Measurements from ENCODE around the gene EYA3. TPM values are rescaled to one million over a fixed set of nuclear protein-coding genes. Genes with fewer than 3 reads are reported as not detected.

EYA3 gene
- total and polyA plus RNA-seq, 2 of the 4 experiments (the other 2 are of a cell fraction): 9.1 to 17.6 TPM

- Histone ChIP-seq H2AFZ (replicated peaks; ENCODE audit: low read length, poor library complexity) (peak overlapping the region; percentile 75), H2BK5ac (ENCODE audit: low read depth, low read length, poor library complexity, severe bottlenecking) (no peak overlapping the region), H2BK120ac (ENCODE audit: low read depth, low read length) (peak overlapping the region; percentile 29; the same call in 1 of the 2 replicates), H3K79me1 (ENCODE audit: low read depth in 1 of 2, low read length in 2 of 2) (no peaks in the 10 kb centered on the region), H3K4ac (ENCODE audit: low read depth, low read length) (peak overlapping the region; percentile 64; the same call in 1 of the 2 replicates), H2AK5ac (ENCODE audit: low read depth, low read length) (peak overlapping the region; percentile 53), H3K9me1 (ENCODE audit: insufficient read depth, low read length) (peaks cover 3% of the 10 kb centered on the region), H2AK9ac (replicated peaks; ENCODE audit: low read depth, low read length, poor library complexity) (no peak overlapping the region), H2BK15ac (ENCODE audit: low read depth, low read length) (peak overlapping the region; percentile 29; the same call in 1 of the 3 replicates), H3K56ac (ENCODE audit: extremely low read depth, insufficient read depth, low read length) (no peak overlapping the region), H3K14ac (replicated peaks; ENCODE audit: low read depth, low read length) (peak overlapping the region; percentile 76; the same call in 1 of the 2 replicates), H4K8ac (ENCODE audit: low read depth in 2 of 2, low read length in 2 of 2) (peak overlapping the region; percentile 31 to 71; a peak in 2 of 4 replicates), H4K91ac (ENCODE audit: insufficient read depth, low read depth, low read length) (no peak overlapping the region), H3K4me3 (ENCODE audit: insufficient read depth, low read depth, low read length) (no peak overlapping the region), H3K36me3 (ENCODE audit: control insufficient read depth, insufficient read depth, low read length) (no peaks in the 10 kb centered on the region), H4K20me1 (ENCODE audit: insufficient read depth, low read length) (no peaks in the 10 kb centered on the region), H3K27me3 (ENCODE audit: control insufficient read depth, insufficient read depth, low read length) (no peaks in the 10 kb centered on the region), H3K9ac (ENCODE audit: low read depth, low read length) (no peak overlapping the region), H3K9me3 (ENCODE audit: control insufficient read depth, insufficient read depth, low read length) (no peaks in the 10 kb centered on the region), H4K5ac (ENCODE audit: low read depth, low read length) (no peak overlapping the region), H3K4me2 (ENCODE audit: low read depth, low read length) (no peak overlapping the region), H3K27ac (ENCODE audit: insufficient read depth, low read length) (no peak overlapping the region), H3K4me1 (ENCODE audit: control insufficient read depth, insufficient read depth, low read length) (peaks cover 5% of the 10 kb centered on the region; the same call in 1 of the 2 replicates), H3K23ac (ENCODE audit: low read depth, low read length) (0 out of 2 replicates have a peak overlapping the region, but pooled peaks have one; percentile 46), H3K18ac (ENCODE audit: low read depth, low read length) (no peak overlapping the region), H2BK20ac (ENCODE audit: low read depth, low read length) (peak overlapping the region; percentile 80)
- intact Hi-C loops (cut with micrococcal nuclease) (no loop called here), dilution Hi-C loops (cut with HindIII; ENCODE audit: low sequenced_read_pairs, unreplicated experiment) (no loop called here), in situ Hi-C loops (cut with MboI; ENCODE audit: low sequenced_read_pairs) (no loop called here)
- CTCF ChIA-PET: no interaction called here
- no peak for TF ChIP-seq CEBPB (IDR thresholded peaks at IDR 0.05; ENCODE audit: low read depth, low read length)
- no peak for TF ChIP-seq RFX5 (IDR thresholded peaks at IDR 0.05; ENCODE audit: low read depth, low read length)
- DNase-seq (peak; percentile 58), ATAC-seq (ENCODE audit: low read depth) (no peak)
- no TSS peak for BruUV-seq (replicated peaks)
- POLR2A ChIA-PET (ENCODE audit: unreplicated experiment): no interaction called here
- no CpG with 5 or more reads among the region's 1 CpG for WGBS, 2 experiments (ENCODE audit: extremely low coverage in 2 of 2, insufficient read length in 1 of 2)
Observed at GRCh38 chr1:28110555-28110954, 22.1 kb upstream of the EYA3 start.

Data from IMR-90 (cell line).